HL-60/S4 treated with phorbol 12-myristate 13-acetate at 8.2 ng/mL for 4 days and 3 days (cell line): ENCODE results near the gene CP.

ENCODE experiments used
- in situ Hi-C: fragments of 300-500 bp; cut with MboI; formaldehyde crosslinking; loops from 2 replicates; pipeline ENCODE4 v1.15.0; 2022; ENCODE audit warnings: low sequenced_read_pairs

CP gene

GRCh38 chr3:149128821-149129220 lies 92.8 kb downstream of the CP start:
- in situ Hi-C loops: loop anchor here (5.0 kb wide), 1 partner anchor 143 kb away; no protein-coding TSS in a partner anchor

GRCh38 chr3:149122721-149123578 lies 98.7 kb downstream of the CP start:
- in situ Hi-C loops: no loop called here
